Smooth muscle cell (in vitro differentiated cells): ENCODE measurements around the gene MFSD6. TPM values are rescaled to one million over a fixed set of nuclear protein-coding genes. Genes with fewer than 3 reads are reported as not detected.
A peak's percentile ranks its signal among the peaks of the same experiment; 100 is the strongest.
"Not testable (repeated sequence)": the region's sequence is repeated elsewhere in the genome, so short reads cannot be mapped to it uniquely, and the experiment has no call there.

Source experiments
- DNase-seq: peaks from one replicate; lab custom pipeline; 2025; ENCODE audit not compliant: unreplicated experiment; lab: John Stamatoyannopoulos, UW
- H2AFZ ChIP-seq: fragments of 200-600 bp; sonication (generic); 2 replicates; pipeline ENCODE4 v1.6.0; 2016; ENCODE audit warnings: antibody characterized with exemption, low read depth, mild to moderate bottlenecking
- H3F3A ChIP-seq: fragments of 200-600 bp; sonication (generic); 2 replicates; pipeline ENCODE4 v1.6.0; 2017; ENCODE audit warnings: antibody characterized with exemption, low read depth
- H3K27ac ChIP-seq: fragments of 200-600 bp; sonication (generic); 2 replicates; pipeline ENCODE4 v1.5.1; 2016; ENCODE audit warnings: low read depth, mild to moderate bottlenecking
- H3K27me3 ChIP-seq: fragments of 200-600 bp; sonication (generic); 2 replicates; pipeline ENCODE4 v1.6.1; 2016; ENCODE audit warnings: low read depth, mild to moderate bottlenecking
- H3K36me3 ChIP-seq: fragments of 200-600 bp; sonication (generic); 2 replicates; pipeline ENCODE4 v1.5.1; 2016; ENCODE audit warnings: low read depth
- H3K4me1 ChIP-seq: fragments of 200-600 bp; sonication (generic); 2 replicates; pipeline ENCODE4 v1.5.1; 2016; ENCODE audit warnings: low read depth
- H3K4me2 ChIP-seq: fragments of 200-600 bp; sonication (generic); 2 replicates; pipeline ENCODE4 v1.6.0; 2016; ENCODE audit warnings: mild to moderate bottlenecking
- H3K4me3 ChIP-seq: fragments of 200-600 bp; sonication (generic); 2 replicates; pipeline ENCODE4 v1.5.1; 2016; ENCODE audit warnings: mild to moderate bottlenecking
- H3K79me2 ChIP-seq: fragments of 200-600 bp; sonication (generic); 2 replicates; pipeline ENCODE4 v1.6.0; 2016; ENCODE audit warnings: low read depth, mild to moderate bottlenecking
- H3K9ac ChIP-seq: fragments of 200-600 bp; sonication (generic); 2 replicates; pipeline ENCODE4 v1.6.0; 2016; ENCODE audit warnings: low read depth
- H3K9me3 ChIP-seq: fragments of 200-600 bp; sonication (generic); replicated peaks from 2 replicates; pipeline ENCODE4 v1.5.1; 2016; ENCODE audit warnings: low read depth
- H4K20me1 ChIP-seq: fragments of 200-600 bp; sonication (generic); 2 replicates; pipeline ENCODE4 v1.6.0; 2016; ENCODE audit warnings: low read depth
- CTCF ChIP-seq: fragments of 200-600 bp; sonication (generic); IDR thresholded peaks from 2 replicates; pipeline ENCODE4 v1.5.1; 2017; ENCODE audit warnings: borderline replicate concordance, mild to moderate bottlenecking, antibody characterized with exemption; ENCODE audit not compliant: insufficient read depth, poor library complexity, severe bottlenecking
- WGBS: methylation state at CpG from one replicate; pipeline ENCODE4 v1.1.7; 2016; ENCODE audit warnings: low lambda C conversion rate; 5-methylcytosine and 5-hydroxymethylcytosine counted together
- polyA plus RNA-seq: library from polyadenylated mRNA; unstranded; fragments of >200 nt; fragmentation: Nextera tagmentation; extraction: Ambion mirVana; gene quantifications from 2 replicates; pipeline ENCODE4 v1.2.1, GENCODE V29; 2016
- total RNA-seq: library from RNA; depleted of rRNA; stranded (reverse); fragments of >200 nt; gene quantifications from 2 replicates; pipeline ENCODE4 v1.2.3, GENCODE V29; 2014

MFSD6 gene
- total RNA-seq (3.6 and 5.1 TPM in 2 replicates), polyA plus RNA-seq (1.2 and 1.7 TPM in 2 replicates)

DNA sequence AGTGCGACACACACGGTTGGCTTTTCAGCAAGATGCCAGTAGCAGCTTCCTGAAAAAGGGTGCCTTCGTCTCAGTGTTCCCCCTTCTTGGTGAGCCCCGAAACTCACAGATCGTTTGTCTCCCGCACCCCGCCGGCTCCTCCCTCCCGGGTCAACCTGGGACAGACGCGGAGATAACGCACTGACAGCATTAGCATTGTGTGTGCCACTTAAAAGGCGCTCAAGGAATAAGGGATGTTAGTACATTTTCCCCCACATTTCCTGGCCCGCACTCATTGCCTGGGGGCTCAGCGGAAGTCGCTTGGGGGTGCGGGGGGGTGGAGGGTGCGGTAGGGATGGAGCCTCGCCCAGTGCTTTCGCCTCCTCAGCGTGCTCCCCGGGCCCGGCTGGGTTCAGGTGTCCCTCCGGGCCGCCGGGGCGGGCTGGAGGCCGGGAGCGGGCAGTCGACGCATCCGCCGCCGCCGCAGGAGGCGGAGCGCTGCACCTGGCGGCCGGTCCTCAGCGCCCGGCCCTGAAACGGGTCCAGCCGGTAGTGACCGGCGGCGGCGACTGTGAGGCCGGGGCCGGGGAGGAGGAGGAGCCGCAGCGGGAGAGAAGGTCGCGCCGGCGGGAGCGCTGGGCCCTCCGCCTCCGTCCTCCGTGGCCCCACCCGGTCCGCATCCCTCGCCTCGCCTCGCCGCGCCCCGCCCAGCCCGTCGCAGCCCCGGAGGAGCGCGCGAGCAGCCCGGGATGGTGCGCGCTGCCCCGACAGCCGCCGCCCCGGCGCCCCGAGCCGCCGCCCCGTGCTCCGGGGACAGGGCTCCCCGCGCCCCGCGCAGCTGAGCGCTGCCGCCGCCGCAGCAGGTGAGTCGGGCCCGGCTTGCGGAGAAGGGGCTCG is at the start of gene MFSD6:
MFSD6 (plus strand) TSS at position 694 of the 876 bp plus-strand sequence. CDS start 27,675 bp downstream, outside the sequence.
- no peak for DNase-seq
- Histone ChIP-seq H3K4me2 (peak within 1 kb of the TSS; percentile 96), H3K36me3 (no peaks in the 10 kb centered on the region), H3K4me3 (peak within 1 kb of the TSS; percentile 73), H3K27ac (no peak within 1 kb of the TSS), H3K4me1 (peaks cover 4% of the 10 kb centered on the region), H4K20me1 (no peaks in the 10 kb centered on the region), H3K27me3 (peaks cover 66% of the 10 kb centered on the region), H3K9ac (no peak within 1 kb of the TSS), H2AFZ (peak within 1 kb of the TSS; percentile 95), H3K79me2 (no peaks in the 10 kb centered on the region), H3F3A (no peaks in the 10 kb centered on the region), H3K9me3 (no peaks in the 10 kb centered on the region)
- no peak for TF ChIP-seq CTCF
- WGBS, result 2% methylated on average over 44 of the region's 98 CpGs

DNA sequence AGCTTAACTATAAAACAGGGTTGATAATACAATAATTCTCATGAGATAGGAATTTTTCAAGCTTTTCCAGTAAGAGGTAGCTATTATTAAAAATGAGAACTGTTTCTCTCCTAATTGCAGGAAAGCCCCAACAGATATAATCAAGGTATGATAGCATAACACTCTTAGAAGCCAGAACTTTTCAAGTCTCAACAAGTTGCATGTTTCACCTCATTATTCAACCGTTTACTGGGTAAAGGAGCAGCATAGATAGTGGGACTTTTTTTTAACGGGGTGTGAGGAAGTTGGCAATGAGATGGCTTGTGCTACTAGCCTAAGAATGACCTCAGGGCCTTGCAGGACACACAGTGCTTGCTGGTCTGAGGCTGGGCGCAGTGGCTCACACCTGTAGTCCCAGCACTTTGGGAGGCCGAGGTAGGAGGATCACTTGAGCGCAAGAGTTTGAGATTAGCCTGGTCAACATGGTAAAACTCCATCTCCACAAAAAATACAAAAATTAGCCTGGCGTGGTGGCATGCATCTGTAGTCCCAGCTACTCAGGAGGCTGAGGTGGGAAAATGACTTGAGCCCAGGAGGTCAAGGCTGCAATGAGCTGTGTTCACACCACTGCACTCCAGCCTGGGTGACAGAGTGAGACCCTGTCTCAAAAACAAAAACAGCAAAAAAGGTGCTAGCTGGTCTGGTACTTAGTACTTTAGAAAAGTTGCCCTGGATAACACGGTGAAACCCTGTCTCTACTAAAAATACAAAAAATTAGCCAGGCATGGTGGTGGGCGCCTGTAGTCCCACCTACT is 49.3 kb upstream of the MFSD6 start:
- not testable (repeated sequence) for H3K27ac ChIP-seq, H3K79me2 ChIP-seq, H3K9me3 ChIP-seq, H3K4me3 ChIP-seq, DNase-seq, H3F3A ChIP-seq, H3K4me1 ChIP-seq, H2AFZ ChIP-seq, H3K4me2 ChIP-seq, H3K27me3 ChIP-seq, H3K9ac ChIP-seq, H4K20me1 ChIP-seq, H3K36me3 ChIP-seq
- 84% methylated on average over 8 of the region's 8 CpGs for WGBS

- Histone ChIP-seq H2AFZ (no peak overlapping the region), H3K4me1 (no peaks in the 10 kb centered on the region), H3K27ac (no peak overlapping the region), H3K9me3 (no peaks in the 10 kb centered on the region), H3K36me3 (peaks cover 3% of the 10 kb centered on the region), H4K20me1 (no peaks in the 10 kb centered on the region), H3K27me3 (no peaks in the 10 kb centered on the region), H3K4me2 (no peak overlapping the region), H3K79me2 (no peaks in the 10 kb centered on the region), H3K9ac (no peak overlapping the region), H3K4me3 (no peak overlapping the region), H3F3A (no peaks in the 10 kb centered on the region)
- no peak for TF ChIP-seq CTCF
- no peak for DNase-seq
These were observed 47.6 kb upstream of the MFSD6 start for GRCh38 chr2:190360561-190360960.

GRCh38 chr2:190360965-190361364 is 47.2 kb upstream of the MFSD6 start:
- no peak for TF ChIP-seq CTCF
- H4K20me1 ChIP-seq, result no peaks in the 10 kb centered on the region
- 96% methylated on average over 3 of the region's 3 CpGs for WGBS
- no peak overlapping the region for H3K27ac ChIP-seq
- no peak overlapping the region for H3K9ac ChIP-seq
- H3K36me3 ChIP-seq, result peaks cover 3% of the 10 kb centered on the region
- H3K4me1 ChIP-seq, result no peaks in the 10 kb centered on the region
- H3K27me3 ChIP-seq, result no peaks in the 10 kb centered on the region
- H3F3A ChIP-seq, result no peaks in the 10 kb centered on the region
- no peak overlapping the region for H3K4me2 ChIP-seq
- no peak overlapping the region for H2AFZ ChIP-seq
- no peak overlapping the region for H3K4me3 ChIP-seq
- no peaks in the 10 kb centered on the region for H3K79me2 ChIP-seq
- no peak for DNase-seq
- no peaks in the 10 kb centered on the region for H3K9me3 ChIP-seq
